Activated naive CD8-positive, alpha-beta T cell treated with anti-CD3 and anti-CD28 coated beads, Interleukin-2, amount 50 U/mL, for 24 hours (primary cell): ENCODE data around the gene ASTN2.

Source experiments
- ATAC-seq: fragments of 150-1000 bp; cut with Tn5 transposase; one replicate; pipeline ENCODE4 v1.10.0; 2021
- DNase-seq: peaks from one replicate; pipeline ENCODE4 v3.0.0; 2021
- H3K27ac Mint-ChIP-seq: one replicate; pipeline ENCODE4 v1.8.0; 2021; ENCODE audit warnings: mild to moderate bottlenecking, mixed read lengths
- H3K27me3 Mint-ChIP-seq: one replicate; pipeline ENCODE4 v1.8.0; 2021; ENCODE audit warnings: mixed read lengths
- H3K36me3 Mint-ChIP-seq: one replicate; pipeline ENCODE4 v1.8.0; 2021; ENCODE audit warnings: low read depth, mixed read lengths
- H3K4me1 Mint-ChIP-seq: one replicate; pipeline ENCODE4 v1.8.0; 2021; ENCODE audit warnings: mixed read lengths
- H3K4me3 Mint-ChIP-seq: one replicate; pipeline ENCODE4 v1.8.0; 2021; ENCODE audit warnings: mild to moderate bottlenecking, moderate library complexity, mixed read lengths
- H3K9me3 Mint-ChIP-seq: one replicate; pipeline ENCODE4 v1.8.0; 2021; ENCODE audit warnings: mixed read lengths

The ASTN2 gene

DNA sequence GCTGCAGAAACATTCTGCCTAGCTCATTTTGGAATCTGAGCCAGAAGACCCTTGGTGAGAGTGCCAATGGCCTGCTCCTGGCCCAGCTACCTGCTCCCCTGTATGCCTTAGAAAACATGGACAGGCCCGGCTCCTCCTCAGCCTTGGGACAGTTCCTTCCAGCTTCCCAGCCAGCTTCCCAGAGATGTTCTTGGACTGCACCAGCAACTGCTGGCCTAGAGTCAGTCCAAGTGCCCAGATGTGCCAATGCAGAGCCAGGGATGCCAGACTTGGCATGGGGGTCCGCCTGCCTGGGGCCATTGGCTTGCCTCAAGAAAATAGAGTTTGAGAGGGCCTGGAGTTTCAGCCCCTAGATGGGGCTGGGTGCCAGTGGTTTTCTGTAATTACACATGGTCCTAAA lies 870.0 kb downstream of the ASTN2 start:
- no peak overlapping the region for H3K4me3 Mint-ChIP-seq

GRCh38 chr9:116543731-116544400 lies 871.0 kb downstream of the ASTN2 start:
- DNase-seq: no peak
- H3K4me1 Mint-ChIP-seq: peaks cover 2% of the 10 kb centered on the region
- H3K27me3 Mint-ChIP-seq: no peaks in the 10 kb centered on the region
- H3K9me3 Mint-ChIP-seq: peaks cover 10% of the 10 kb centered on the region
- H3K4me3 Mint-ChIP-seq: no peak overlapping the region
- peaks cover 4% of the 10 kb centered on the region for H3K36me3 Mint-ChIP-seq
- H3K27ac Mint-ChIP-seq: no peak overlapping the region
- no peak for ATAC-seq

More for the DNA sequence above, 870.0 kb downstream of the ASTN2 start:
- DNase-seq (no peak), ATAC-seq (no peak)
- peaks cover 5% of the 10 kb centered on the region for H3K4me1 Mint-ChIP-seq
- H3K9me3 Mint-ChIP-seq: peaks cover 3% of the 10 kb centered on the region
- H3K36me3 Mint-ChIP-seq: no peaks in the 10 kb centered on the region
- H3K27ac Mint-ChIP-seq: no peak overlapping the region
- H3K27me3 Mint-ChIP-seq: no peaks in the 10 kb centered on the region

GRCh38 chr9:116541402-116541801 lies 873.5 kb downstream of the ASTN2 start:
- Mint-ChIP-seq H3K27ac (no peak overlapping the region), H3K4me1 (no peaks in the 10 kb centered on the region), H3K4me3 (no peak overlapping the region), H3K27me3 (no peaks in the 10 kb centered on the region), H3K36me3 (peaks cover 6% of the 10 kb centered on the region), H3K9me3 (peaks cover 23% of the 10 kb centered on the region)
- ATAC-seq: no peak
- no peak for DNase-seq

DNA sequence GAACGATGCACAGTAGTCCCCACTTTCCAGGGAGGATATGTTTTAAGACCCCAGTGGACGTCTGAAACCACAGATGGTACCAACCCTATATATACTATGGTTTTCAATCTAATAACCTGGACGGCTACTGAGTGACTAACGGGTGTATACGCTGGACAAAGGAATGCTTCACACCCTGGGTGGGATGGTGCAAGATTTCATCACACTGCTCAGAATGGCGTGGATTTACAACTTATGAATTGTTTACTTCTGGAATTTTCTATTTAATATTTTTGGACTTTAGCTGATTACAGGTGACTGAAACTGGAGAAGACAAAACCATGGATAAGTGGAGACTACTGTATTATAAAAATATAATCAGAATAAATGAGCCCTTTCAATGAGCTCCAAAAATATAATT lies 875.3 kb downstream of the ASTN2 start:
- DNase-seq: no peak
- Mint-ChIP-seq H3K27me3 (no peaks in the 10 kb centered on the region), H3K27ac (no peak overlapping the region), H3K4me3 (no peak overlapping the region), H3K9me3 (peaks cover 24% of the 10 kb centered on the region), H3K4me1 (no peaks in the 10 kb centered on the region), H3K36me3 (peaks cover 6% of the 10 kb centered on the region)
- ATAC-seq: no peak

DNA sequence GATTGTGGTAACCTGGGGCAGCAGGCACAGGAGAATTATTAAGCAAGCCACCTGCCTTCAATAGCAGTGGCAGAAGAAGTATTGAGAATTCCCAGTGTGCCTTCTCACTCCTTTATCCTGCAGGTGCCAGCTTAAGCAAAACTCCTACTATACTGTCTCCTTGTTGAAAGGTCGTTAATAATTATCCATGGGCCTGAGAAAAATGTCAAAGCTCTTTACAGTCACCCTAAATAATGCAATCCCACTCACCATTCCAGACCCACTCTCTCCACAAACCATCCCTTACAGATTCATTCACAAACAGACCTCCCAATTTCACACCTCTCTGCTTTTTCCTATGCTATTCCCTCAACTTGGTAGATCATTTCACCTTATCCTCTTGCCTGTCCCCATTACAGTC lies 889.2 kb downstream of the ASTN2 start:
- Mint-ChIP-seq H3K4me3 (no peak overlapping the region), H3K4me1 (no peaks in the 10 kb centered on the region), H3K27me3 (no peaks in the 10 kb centered on the region), H3K9me3 (peaks cover 34% of the 10 kb centered on the region), H3K36me3 (no peaks in the 10 kb centered on the region), H3K27ac (no peak overlapping the region)
- DNase-seq: no peak
- ATAC-seq: no peak

GRCh38 chr9:116524778-116525470 lies 889.9 kb downstream of the ASTN2 start:
- Mint-ChIP-seq H3K4me3 (no peak overlapping the region), H3K9me3 (peaks cover 35% of the 10 kb centered on the region), H3K27me3 (no peaks in the 10 kb centered on the region), H3K4me1 (no peaks in the 10 kb centered on the region), H3K36me3 (peaks cover 2% of the 10 kb centered on the region), H3K27ac (no peak overlapping the region)
- no peak for ATAC-seq
- no peak for DNase-seq

DNA sequence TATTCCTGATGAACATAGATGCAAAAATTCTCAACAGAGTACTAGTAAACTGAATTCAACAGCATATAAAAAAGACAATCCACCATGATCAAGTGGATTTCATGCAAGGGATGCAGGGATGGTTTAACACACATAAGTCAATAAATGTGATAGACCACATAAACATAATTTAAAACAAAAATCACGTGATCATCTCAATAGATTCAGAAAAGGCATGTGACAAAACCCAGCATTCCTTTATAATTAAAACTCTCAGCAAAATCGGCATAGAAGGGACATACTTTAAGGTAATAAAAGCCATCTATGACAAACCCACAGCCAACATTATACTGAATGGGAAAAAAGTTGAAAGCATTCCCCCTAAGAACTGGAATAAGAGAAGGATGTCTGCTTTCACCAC lies 894.6 kb downstream of the ASTN2 start:
- DNase-seq (no peak), ATAC-seq (no peak)
- H3K27ac Mint-ChIP-seq: no peak overlapping the region
- no peaks in the 10 kb centered on the region for H3K27me3 Mint-ChIP-seq
- no peak overlapping the region for H3K4me3 Mint-ChIP-seq
- H3K9me3 Mint-ChIP-seq: peaks cover 56% of the 10 kb centered on the region
- H3K36me3 Mint-ChIP-seq: peaks cover 15% of the 10 kb centered on the region
- no peaks in the 10 kb centered on the region for H3K4me1 Mint-ChIP-seq

- DNase-seq (no peak), ATAC-seq (no peak)
- H3K27ac Mint-ChIP-seq: no peak overlapping the region
- peaks cover 57% of the 10 kb centered on the region for H3K9me3 Mint-ChIP-seq
- no peak overlapping the region for H3K4me3 Mint-ChIP-seq
- no peaks in the 10 kb centered on the region for H3K4me1 Mint-ChIP-seq
- H3K27me3 Mint-ChIP-seq: no peaks in the 10 kb centered on the region
- H3K36me3 Mint-ChIP-seq: peaks cover 18% of the 10 kb centered on the region
Observed at GRCh38 chr9:116516456-116516855, 898.4 kb downstream of the ASTN2 start.

GRCh38 chr9:116515541-116515940 lies 899.3 kb downstream of the ASTN2 start:
- no peak for ATAC-seq
- no peaks in the 10 kb centered on the region for H3K27me3 Mint-ChIP-seq
- H3K4me1 Mint-ChIP-seq: no peaks in the 10 kb centered on the region
- H3K36me3 Mint-ChIP-seq: peaks cover 18% of the 10 kb centered on the region
- H3K9me3 Mint-ChIP-seq: peaks cover 52% of the 10 kb centered on the region
- H3K27ac Mint-ChIP-seq: no peak overlapping the region
- no peak for DNase-seq
- H3K4me3 Mint-ChIP-seq: no peak overlapping the region

GRCh38 chr9:116506685-116507084 lies 908.2 kb downstream of the ASTN2 start:
- H3K9me3 Mint-ChIP-seq: peaks cover 16% of the 10 kb centered on the region
- H3K36me3 Mint-ChIP-seq: peaks cover under 1% of the 10 kb centered on the region
- H3K4me1 Mint-ChIP-seq: no peaks in the 10 kb centered on the region
- DNase-seq: no peak
- H3K27me3 Mint-ChIP-seq: no peaks in the 10 kb centered on the region
- no peak for ATAC-seq
- no peak overlapping the region for H3K4me3 Mint-ChIP-seq
- no peak overlapping the region for H3K27ac Mint-ChIP-seq

DNA sequence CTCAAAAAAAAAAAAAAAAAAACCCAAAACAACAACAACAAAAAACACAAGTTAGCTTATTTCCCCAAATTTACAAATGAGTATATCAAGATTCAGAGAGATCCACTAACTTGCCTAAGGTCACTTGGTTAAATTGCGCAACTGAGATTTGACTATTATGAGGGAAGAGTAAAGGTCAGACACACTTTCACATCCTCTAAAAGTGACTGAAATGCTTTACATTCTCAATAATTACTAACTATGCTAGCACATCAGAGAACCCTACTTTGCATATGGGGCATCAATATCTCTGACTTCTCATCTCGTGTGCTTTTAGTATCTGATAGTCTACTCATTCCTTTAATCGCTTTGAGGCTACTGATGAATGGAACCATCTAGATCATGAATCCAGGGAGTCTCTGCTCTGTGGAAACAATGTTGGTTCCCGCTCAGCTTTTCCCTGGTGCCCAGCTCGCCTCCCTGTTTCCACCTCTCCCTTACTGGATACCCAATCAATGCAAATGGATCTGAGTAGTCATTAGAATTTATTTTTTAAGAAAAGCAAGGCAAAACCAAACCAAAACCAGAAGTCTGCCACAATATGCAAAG lies 909.9 kb downstream of the ASTN2 start:
- Mint-ChIP-seq H3K27me3 (no peaks in the 10 kb centered on the region), H3K36me3 (no peaks in the 10 kb centered on the region), H3K4me3 (no peak overlapping the region), H3K9me3 (peaks cover 12% of the 10 kb centered on the region), H3K27ac (no peak overlapping the region), H3K4me1 (no peaks in the 10 kb centered on the region)
- DNase-seq (no peak), ATAC-seq (no peak)

DNA sequence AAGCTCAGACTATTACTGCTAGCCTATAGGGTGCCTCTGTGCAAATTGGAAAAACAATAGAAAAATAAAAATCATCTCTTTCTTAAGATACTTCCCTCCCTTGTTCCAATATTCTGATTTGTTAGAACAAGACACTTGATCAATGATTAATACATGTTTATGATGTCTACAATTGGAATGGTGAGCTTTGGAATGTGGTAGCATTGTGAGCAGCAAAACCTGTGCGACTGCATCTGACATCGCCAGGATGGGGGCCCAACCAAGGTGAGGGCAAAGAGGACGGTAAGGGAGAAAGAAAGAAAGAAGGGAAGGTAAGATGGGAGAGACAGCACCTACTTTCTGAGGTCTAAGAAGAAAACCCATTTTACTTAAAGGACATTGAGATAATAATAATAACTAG lies 910.8 kb downstream of the ASTN2 start:
- no peak overlapping the region for H3K27ac Mint-ChIP-seq
- no peaks in the 10 kb centered on the region for H3K4me1 Mint-ChIP-seq
- no peak for DNase-seq
- no peaks in the 10 kb centered on the region for H3K27me3 Mint-ChIP-seq
- H3K4me3 Mint-ChIP-seq: no peak overlapping the region
- H3K9me3 Mint-ChIP-seq: peaks cover 12% of the 10 kb centered on the region
- no peak for ATAC-seq
- no peaks in the 10 kb centered on the region for H3K36me3 Mint-ChIP-seq

DNA sequence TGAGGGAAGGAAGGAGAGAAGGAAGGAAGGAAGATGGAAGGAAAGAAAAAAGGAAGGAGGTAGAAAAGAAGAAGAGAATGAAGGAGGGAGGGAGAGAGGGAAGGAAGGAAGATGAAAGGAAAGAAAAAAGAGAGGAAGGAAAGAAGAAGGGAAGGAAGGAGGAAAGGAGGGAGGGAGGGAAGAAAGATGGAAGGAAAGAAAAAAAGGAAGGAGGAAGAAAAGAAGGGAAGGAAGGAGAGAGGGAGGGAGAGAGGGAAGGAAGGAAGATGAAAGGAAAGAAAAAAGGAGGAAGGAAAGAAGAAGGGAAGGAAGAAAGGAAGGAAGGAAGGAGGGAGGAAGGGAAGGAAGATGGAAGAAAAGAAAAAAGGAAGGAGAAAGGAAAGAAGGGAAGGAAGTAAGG lies 912.1 kb downstream of the ASTN2 start:
- H3K4me3 Mint-ChIP-seq: no peak overlapping the region
- no peaks in the 10 kb centered on the region for H3K4me1 Mint-ChIP-seq
- H3K36me3 Mint-ChIP-seq: no peaks in the 10 kb centered on the region

GRCh38 chr9:116501871-116502270 lies 913.0 kb downstream of the ASTN2 start:
- Mint-ChIP-seq H3K4me3 (no peak overlapping the region), H3K27ac (no peak overlapping the region), H3K9me3 (peaks cover 8% of the 10 kb centered on the region), H3K36me3 (no peaks in the 10 kb centered on the region), H3K4me1 (no peaks in the 10 kb centered on the region), H3K27me3 (no peaks in the 10 kb centered on the region)
- DNase-seq (no peak), ATAC-seq (peak; percentile 65)

More for the DNA sequence above, 912.1 kb downstream of the ASTN2 start:
- no peak for ATAC-seq
- DNase-seq: no peak
- H3K9me3 Mint-ChIP-seq: peaks cover 12% of the 10 kb centered on the region
- no peaks in the 10 kb centered on the region for H3K27me3 Mint-ChIP-seq
- H3K27ac Mint-ChIP-seq: no peak overlapping the region
